ENCODE measurements around the gene RASSF1.

Gene RASSF1

GRCh38 chr3:50340448-50341329 is at the start of gene RASSF1:
TSS of gene RASSF1 (minus strand) at chr3:50340836. CDS start at chr3:50340805, 31 bp downstream.
- in situ Hi-C loops (cut with MboI; ENCODE audit: low sequenced_read_pairs), result no loop called here

GRCh38 chr3:50389414-50389767 is 48.8 kb upstream of the RASSF1 start:
- in situ Hi-C loops (cut with MboI; ENCODE audit: low sequenced_read_pairs), result no loop called here

GRCh38 chr3:50388720-50389413 is 48.2 kb upstream of the RASSF1 start:
- in situ Hi-C loops (cut with MboI; ENCODE audit: low sequenced_read_pairs), result no loop called here

- in situ Hi-C loops (cut with MboI; ENCODE audit: low sequenced_read_pairs), result no loop called here
Observed at GRCh38 chr3:50388016-50388719, 47.5 kb upstream of the RASSF1 start.

- in situ Hi-C loops (cut with MboI; ENCODE audit: low sequenced_read_pairs), result no loop called here
Observed at GRCh38 chr3:50385754-50386153, 45.1 kb upstream of the RASSF1 start.

- in situ Hi-C loops (cut with MboI; ENCODE audit: low sequenced_read_pairs), result no loop called here
Observed at GRCh38 chr3:50383750-50384149, 43.1 kb upstream of the RASSF1 start.

GRCh38 chr3:50382722-50383121 is 42.1 kb upstream of the RASSF1 start:
- in situ Hi-C loops (cut with MboI; ENCODE audit: low sequenced_read_pairs), result no loop called here

GRCh38 chr3:50381383-50381782 is 40.7 kb upstream of the RASSF1 start:
- in situ Hi-C loops (cut with MboI; ENCODE audit: low sequenced_read_pairs), result no loop called here

GRCh38 chr3:50380405-50381085 is 39.9 kb upstream of the RASSF1 start:
- in situ Hi-C loops (cut with MboI; ENCODE audit: low sequenced_read_pairs), result no loop called here

GRCh38 chr3:50378757-50379156 is 38.1 kb upstream of the RASSF1 start:
- in situ Hi-C loops (cut with MboI; ENCODE audit: low sequenced_read_pairs), result no loop called here

GRCh38 chr3:50378024-50378423 is 37.4 kb upstream of the RASSF1 start:
- in situ Hi-C loops (cut with MboI; ENCODE audit: low sequenced_read_pairs), result no loop called here

GRCh38 chr3:50375258-50375931 is 34.8 kb upstream of the RASSF1 start:
- in situ Hi-C loops (cut with MboI; ENCODE audit: low sequenced_read_pairs), result no loop called here

GRCh38 chr3:50374363-50375257 is 34.0 kb upstream of the RASSF1 start:
- in situ Hi-C loops (cut with MboI; ENCODE audit: low sequenced_read_pairs), result loop anchor here (25.0 kb wide), 1 partner anchor 163 kb away; no protein-coding TSS in a partner anchor

GRCh38 chr3:50373146-50374051 is 32.8 kb upstream of the RASSF1 start:
- in situ Hi-C loops (cut with MboI; ENCODE audit: low sequenced_read_pairs), result loop anchor here (25.0 kb wide), 1 partner anchor 164 kb away; no protein-coding TSS in a partner anchor

- in situ Hi-C loops (cut with MboI; ENCODE audit: low sequenced_read_pairs), result loop anchor here (25.0 kb wide), 1 partner anchor 165 kb away; no protein-coding TSS in a partner anchor
Observed at GRCh38 chr3:50372349-50372748, 31.7 kb upstream of the RASSF1 start.

- in situ Hi-C loops (cut with MboI; ENCODE audit: low sequenced_read_pairs), result loop anchor here (25.0 kb wide), 1 partner anchor 166 kb away; no protein-coding TSS in a partner anchor
Observed at GRCh38 chr3:50371133-50371685, 30.6 kb upstream of the RASSF1 start.

- in situ Hi-C loops (cut with MboI; ENCODE audit: low sequenced_read_pairs), result loop anchor here (25.0 kb wide), 1 partner anchor 167 kb away; no protein-coding TSS in a partner anchor
Observed at GRCh38 chr3:50370594-50370993, 30.0 kb upstream of the RASSF1 start.
